SU-DHL-6 (cell line): ENCODE results near the gene FAN1.
"Not testable (repeated sequence)": the region's sequence is repeated elsewhere in the genome, so short reads cannot be mapped to it uniquely, and the experiment has no call there.

ENCODE experiments used
- H2AFZ ChIP-seq: fragments of 200-600 bp; sonication (generic); 2 replicates; pipeline ENCODE4 v1.6.1; 2014; ENCODE audit warnings: low read depth, mild to moderate bottlenecking, moderate library complexity, mixed read lengths, antibody characterized with exemption, low read length; ENCODE audit not compliant: severe bottlenecking
- H3F3A ChIP-seq: fragments of 200-600 bp; shearing (Covaris generic); 2 replicates; pipeline ENCODE4 v1.6.0; 2016; ENCODE audit warnings: antibody characterized with exemption, mild to moderate bottlenecking; ENCODE audit not compliant: insufficient read depth
- H3K27ac ChIP-seq: fragments of 200-600 bp; sonication (generic); 2 replicates; pipeline ENCODE4 v1.5.1; 2016; ENCODE audit warnings: low read depth, mild to moderate bottlenecking, low read length, moderate library complexity, mixed read lengths
- H3K27me3 ChIP-seq: fragments of 200-600 bp; sonication (generic), shearing (Covaris generic); 2 replicates; pipeline ENCODE4 v1.6.0; 2014; ENCODE audit warnings: mild to moderate bottlenecking, low read length
- H3K36me3 ChIP-seq: fragments of 200-600 bp; sonication (generic); 2 replicates; pipeline ENCODE4 v1.6.1; 2014; ENCODE audit warnings: mild to moderate bottlenecking, low read length, mixed read lengths
- H3K4me2 ChIP-seq: fragments of 300-600, 200-600 bp; shearing (Covaris generic), sonication (generic); 2 replicates; pipeline ENCODE4 v1.6.0; 2014; ENCODE audit warnings: low read length, low read depth, mild to moderate bottlenecking; ENCODE audit not compliant: poor library complexity, severe bottlenecking
- H3K4me3 ChIP-seq: fragments of 200-600 bp; sonication (generic); 2 replicates; pipeline ENCODE4 v1.5.1; 2014; ENCODE audit warnings: antibody characterized with exemption, low read length, mild to moderate bottlenecking, mixed read lengths; ENCODE audit not compliant: insufficient read depth, poor library complexity, severe bottlenecking
- H3K79me2 ChIP-seq: fragments of 200-600 bp; sonication (generic); 2 replicates; pipeline ENCODE4 v1.6.1; 2014; ENCODE audit warnings: mild to moderate bottlenecking, low read length, moderate library complexity; ENCODE audit not compliant: insufficient read depth
- H3K9ac ChIP-seq: fragments of 200-600 bp; sonication (generic); 2 replicates; pipeline ENCODE4 v1.7.0; 2014; ENCODE audit warnings: mild to moderate bottlenecking, low read length
- H3K9me2 ChIP-seq: fragments of 200-600 bp; sonication (generic); replicated peaks from 2 replicates; pipeline ENCODE4 v1.6.1; 2014; ENCODE audit warnings: low read length; ENCODE audit not compliant: insufficient read depth
- H3K9me3 ChIP-seq: fragments of 200-600 bp; sonication (generic); 2 replicates; pipeline ENCODE4 v1.6.1; 2014; ENCODE audit warnings: low read length, mixed read lengths; ENCODE audit not compliant: insufficient read depth
- H4K20me1 ChIP-seq: fragments of 200-600 bp; sonication (generic); 2 replicates; pipeline ENCODE4 v1.6.1; 2014; ENCODE audit warnings: low read depth, mild to moderate bottlenecking, antibody characterized with exemption, low read length, moderate library complexity, mixed read lengths
- CTCF ChIP-seq: fragments of 200-600 bp; sonication (generic); IDR thresholded peaks from one replicate; pipeline ENCODE4 v1.5.1; 2017; ENCODE audit warnings: antibody characterized with exemption, mild to moderate bottlenecking, low read length, moderate library complexity; ENCODE audit not compliant: insufficient read depth, poor library complexity, severe bottlenecking
- EZH2phosphoT487 ChIP-seq: fragments of 200-600 bp; sonication (generic), shearing (Covaris generic); conservative IDR thresholded peaks from 2 replicates; pipeline ENCODE4 v1.6.1; 2018; ENCODE audit warnings: mild to moderate bottlenecking, antibody characterized with exemption, low read length, moderate library complexity, mixed read lengths

The FAN1 gene

GRCh38 chr15:30882849-30883433, 20.8 kb upstream of the FAN1 start:
- H4K20me1 ChIP-seq: no peaks in the 10 kb centered on the region
- H3F3A ChIP-seq: no peaks in the 10 kb centered on the region
- H3K27ac ChIP-seq: no peak overlapping the region
- H2AFZ ChIP-seq: no peak overlapping the region
- no peak overlapping the region for H3K4me3 ChIP-seq
- H3K36me3 ChIP-seq: no peaks in the 10 kb centered on the region
- no peak overlapping the region for H3K9ac ChIP-seq
- H3K4me2 ChIP-seq: no peak overlapping the region
- no peaks in the 10 kb centered on the region; the same call in 1 of the 2 replicates for H3K9me3 ChIP-seq
- H3K9me2 ChIP-seq: no peaks in the 10 kb centered on the region
- TF ChIP-seq CTCF: no peak
- no peak for TF ChIP-seq EZH2phosphoT487
- no peaks in the 10 kb centered on the region for H3K27me3 ChIP-seq
- H3K79me2 ChIP-seq: no peaks in the 10 kb centered on the region

GRCh38 chr15:30883666-30884065, 20.0 kb upstream of the FAN1 start:
- not testable (repeated sequence) for H3K4me3 ChIP-seq, H4K20me1 ChIP-seq, H3K9ac ChIP-seq, H3K4me2 ChIP-seq, H3K27me3 ChIP-seq, H3K9me3 ChIP-seq, H3K79me2 ChIP-seq, H3K27ac ChIP-seq, H3K36me3 ChIP-seq, H2AFZ ChIP-seq, H3K9me2 ChIP-seq, H3F3A ChIP-seq

- H3K4me3 ChIP-seq: no peak overlapping the region
These were observed 17.9 kb upstream of the FAN1 start for GRCh38 chr15:30885814-30886213.

GRCh38 chr15:30889196-30889595, 14.5 kb upstream of the FAN1 start:
- TF ChIP-seq EZH2phosphoT487: no peak
- no peak for TF ChIP-seq CTCF
- Histone ChIP-seq H3K9ac (no peak overlapping the region), H3K27me3 (no peaks in the 10 kb centered on the region), H3K9me2 (no peaks in the 10 kb centered on the region), H3K4me3 (no peak overlapping the region), H3F3A (no peaks in the 10 kb centered on the region), H2AFZ (no peak overlapping the region), H3K27ac (no peak overlapping the region), H3K9me3 (no peaks in the 10 kb centered on the region), H4K20me1 (no peaks in the 10 kb centered on the region), H3K79me2 (no peaks in the 10 kb centered on the region), H3K36me3 (no peaks in the 10 kb centered on the region), H3K4me2 (no peak overlapping the region)

More at GRCh38 chr15:30885814-30886213, 17.9 kb upstream of the FAN1 start:
- no peak overlapping the region for H3K27ac ChIP-seq
- no peak overlapping the region for H2AFZ ChIP-seq
- H3K9me2 ChIP-seq: no peaks in the 10 kb centered on the region
- no peak overlapping the region for H3K4me2 ChIP-seq
- H3K9me3 ChIP-seq: no peaks in the 10 kb centered on the region
- TF ChIP-seq CTCF (no peak), EZH2phosphoT487 (no peak)
- no peaks in the 10 kb centered on the region for H3K27me3 ChIP-seq
- H3K36me3 ChIP-seq: no peaks in the 10 kb centered on the region
- H3K79me2 ChIP-seq: no peaks in the 10 kb centered on the region
- H3K9ac ChIP-seq: no peak overlapping the region
- H4K20me1 ChIP-seq: no peaks in the 10 kb centered on the region
- H3F3A ChIP-seq: no peaks in the 10 kb centered on the region
